ENCODE measurements around the gene FDX1. TPM values are rescaled to one million over a fixed set of nuclear protein-coding genes. Genes with fewer than 3 reads are reported as not detected.

The FDX1 gene
- total RNA-seq, 1 experiment from 2014 or later, result 14.0 TPM

GRCh38 chr11:110438017-110438416 is 8.3 kb downstream of the FDX1 start:
- H3K4me3 ChIP-seq (ENCODE audit: insufficient read depth, low read depth, low read length), result no peak overlapping the region
- no peaks in the 10 kb centered on the region; the same call in 1 of the 2 replicates for H3K36me3 ChIP-seq (replicated peaks; ENCODE audit: control insufficient read depth, insufficient read depth, low read length)
- no peaks in the 10 kb centered on the region for H3K27me3 ChIP-seq (ENCODE audit: control insufficient read depth, insufficient read depth, low read length)
- no peak for DNase-seq

- Histone ChIP-seq H3K27me3 (ENCODE audit: control insufficient read depth, insufficient read depth, low read length) (no peaks in the 10 kb centered on the region), H3K4me3 (ENCODE audit: insufficient read depth, low read depth, low read length) (no peak overlapping the region), H3K36me3 (replicated peaks; ENCODE audit: control insufficient read depth, insufficient read depth, low read length) (no peaks in the 10 kb centered on the region; the same call in 1 of the 2 replicates)
- DNase-seq, result no peak
Measured at GRCh38 chr11:110445437-110445836, 15.7 kb downstream of the FDX1 start.

- Histone ChIP-seq H3K4me3 (ENCODE audit: insufficient read depth, low read depth, low read length) (no peak overlapping the region), H3K36me3 (replicated peaks; ENCODE audit: control insufficient read depth, insufficient read depth, low read length) (no peaks in the 10 kb centered on the region; the same call in 1 of the 2 replicates), H3K27me3 (ENCODE audit: control insufficient read depth, insufficient read depth, low read length) (no peaks in the 10 kb centered on the region)
- no peak for DNase-seq
Measured at GRCh38 chr11:110446061-110446460, 16.3 kb downstream of the FDX1 start.

GRCh38 chr11:110446594-110446993 is 16.8 kb downstream of the FDX1 start:
- no peaks in the 10 kb centered on the region; the same call in 1 of the 2 replicates for H3K36me3 ChIP-seq (replicated peaks; ENCODE audit: control insufficient read depth, insufficient read depth, low read length)
- no peak overlapping the region for H3K4me3 ChIP-seq (ENCODE audit: insufficient read depth, low read depth, low read length)
- no peak for DNase-seq
- H3K27me3 ChIP-seq (ENCODE audit: control insufficient read depth, insufficient read depth, low read length), result no peaks in the 10 kb centered on the region

- no peak overlapping the region for H3K4me3 ChIP-seq (ENCODE audit: insufficient read depth, low read depth, low read length)
- no peak for DNase-seq
- H3K36me3 ChIP-seq (replicated peaks; ENCODE audit: control insufficient read depth, insufficient read depth, low read length), result no peaks in the 10 kb centered on the region
- H3K27me3 ChIP-seq (ENCODE audit: control insufficient read depth, insufficient read depth, low read length), result no peaks in the 10 kb centered on the region
Measured at GRCh38 chr11:110447343-110447742, 17.6 kb downstream of the FDX1 start.

- Histone ChIP-seq H3K4me3 (ENCODE audit: insufficient read depth, low read depth, low read length) (no peak overlapping the region), H3K27me3 (ENCODE audit: control insufficient read depth, insufficient read depth, low read length) (no peaks in the 10 kb centered on the region), H3K36me3 (replicated peaks; ENCODE audit: control insufficient read depth, insufficient read depth, low read length) (no peaks in the 10 kb centered on the region)
- no peak for DNase-seq
Measured at GRCh38 chr11:110447897-110448745, 18.4 kb downstream of the FDX1 start.

GRCh38 chr11:110450246-110450645 is 20.5 kb downstream of the FDX1 start:
- Histone ChIP-seq H3K4me3 (ENCODE audit: insufficient read depth, low read depth, low read length) (no peak overlapping the region), H3K27me3 (ENCODE audit: control insufficient read depth, insufficient read depth, low read length) (no peaks in the 10 kb centered on the region), H3K36me3 (replicated peaks; ENCODE audit: control insufficient read depth, insufficient read depth, low read length) (no peaks in the 10 kb centered on the region)
- DNase-seq, result no peak

- Histone ChIP-seq H3K27me3 (ENCODE audit: control insufficient read depth, insufficient read depth, low read length) (no peaks in the 10 kb centered on the region), H3K4me3 (ENCODE audit: insufficient read depth, low read depth, low read length) (no peak overlapping the region), H3K36me3 (replicated peaks; ENCODE audit: control insufficient read depth, insufficient read depth, low read length) (no peaks in the 10 kb centered on the region; the same call in 1 of the 2 replicates)
- DNase-seq, result no peak
Measured at GRCh38 chr11:110452720-110453119, 23.0 kb downstream of the FDX1 start.

GRCh38 chr11:110453684-110454354 is 24.1 kb downstream of the FDX1 start:
- Histone ChIP-seq H3K36me3 (replicated peaks; ENCODE audit: control insufficient read depth, insufficient read depth, low read length) (no peaks in the 10 kb centered on the region; the same call in 1 of the 2 replicates), H3K4me3 (ENCODE audit: insufficient read depth, low read depth, low read length) (no peak overlapping the region), H3K27me3 (ENCODE audit: control insufficient read depth, insufficient read depth, low read length) (no peaks in the 10 kb centered on the region)
- DNase-seq, result no peak

- no peaks in the 10 kb centered on the region; the same call in 1 of the 2 replicates for H3K36me3 ChIP-seq (replicated peaks; ENCODE audit: control insufficient read depth, insufficient read depth, low read length)
- no peak overlapping the region for H3K4me3 ChIP-seq (ENCODE audit: insufficient read depth, low read depth, low read length)
- DNase-seq, result no peak
- H3K27me3 ChIP-seq (ENCODE audit: control insufficient read depth, insufficient read depth, low read length), result no peaks in the 10 kb centered on the region
Measured at GRCh38 chr11:110454609-110455008, 24.9 kb downstream of the FDX1 start.

- H3K36me3 ChIP-seq (replicated peaks; ENCODE audit: control insufficient read depth, insufficient read depth, low read length), result no peaks in the 10 kb centered on the region; the same call in 1 of the 2 replicates
- H3K4me3 ChIP-seq (ENCODE audit: insufficient read depth, low read depth, low read length), result no peak overlapping the region
- no peak for DNase-seq
- H3K27me3 ChIP-seq (ENCODE audit: control insufficient read depth, insufficient read depth, low read length), result no peaks in the 10 kb centered on the region
Measured at GRCh38 chr11:110455718-110456117, 26.0 kb downstream of the FDX1 start.

- DNase-seq, result peak; percentile 23
Measured at GRCh38 chr11:110463153-110463552, 33.4 kb downstream of the FDX1 start.

GRCh38 chr11:110465231-110465630 is 35.5 kb downstream of the FDX1 start:
- no peaks in the 10 kb centered on the region for H3K36me3 ChIP-seq (replicated peaks; ENCODE audit: control insufficient read depth, insufficient read depth, low read length)
- no peak for DNase-seq
- no peak overlapping the region for H3K4me3 ChIP-seq (ENCODE audit: insufficient read depth, low read depth, low read length)
- H3K27me3 ChIP-seq (ENCODE audit: control insufficient read depth, insufficient read depth, low read length), result no peaks in the 10 kb centered on the region

More at GRCh38 chr11:110463153-110463552, 33.4 kb downstream of the FDX1 start:
- Histone ChIP-seq H3K4me3 (ENCODE audit: insufficient read depth, low read depth, low read length) (no peak overlapping the region), H3K27me3 (ENCODE audit: control insufficient read depth, insufficient read depth, low read length) (no peaks in the 10 kb centered on the region), H3K36me3 (replicated peaks; ENCODE audit: control insufficient read depth, insufficient read depth, low read length) (no peaks in the 10 kb centered on the region)

- Histone ChIP-seq H3K36me3 (replicated peaks; ENCODE audit: control insufficient read depth, insufficient read depth, low read length) (no peaks in the 10 kb centered on the region), H3K4me3 (ENCODE audit: insufficient read depth, low read depth, low read length) (no peak overlapping the region), H3K27me3 (ENCODE audit: control insufficient read depth, insufficient read depth, low read length) (no peaks in the 10 kb centered on the region)
- DNase-seq, result peak; percentile 20
Measured at GRCh38 chr11:110467556-110467955, 37.8 kb downstream of the FDX1 start.

GRCh38 chr11:110468121-110468520 is 38.4 kb downstream of the FDX1 start:
- no peak for DNase-seq
- no peaks in the 10 kb centered on the region for H3K27me3 ChIP-seq (ENCODE audit: control insufficient read depth, insufficient read depth, low read length)
- H3K36me3 ChIP-seq (replicated peaks; ENCODE audit: control insufficient read depth, insufficient read depth, low read length), result no peaks in the 10 kb centered on the region
- no peak overlapping the region for H3K4me3 ChIP-seq (ENCODE audit: insufficient read depth, low read depth, low read length)

Data from H7 (cell line).